ENCODE measurements around the gene PAPSS2. TPM values are rescaled to one million over a fixed set of nuclear protein-coding genes. Genes with fewer than 3 reads are reported as not detected.

PAPSS2 gene
- total and polyA plus RNA-seq, 2 experiments from 2014 or later = 13.2 to 19.6 TPM

GRCh38 chr10:87700031-87700796, 40.5 kb downstream of the PAPSS2 start (continued):
- TF ChIP-seq REST (IDR thresholded peaks at IDR 0.05; ENCODE audit: unreplicated experiment) (no peak), ZNF462 (CRISPR knock-in tag; IDR thresholded peaks at IDR 0.05) (no peak)

- Histone ChIP-seq H3K4me1 (ENCODE audit: insufficient read depth) (no peaks in the 10 kb centered on the region), H4K20me1 (replicated peaks; ENCODE audit: insufficient read depth) (no peaks in the 10 kb centered on the region), H3F3A (replicated peaks; ENCODE audit: low read depth) (no peaks in the 10 kb centered on the region), H3K4me2 (no peak overlapping the region), H3K79me2 (replicated peaks; ENCODE audit: insufficient read depth) (no peaks in the 10 kb centered on the region), H2AFZ (no peak overlapping the region), H3K27me3 (ENCODE audit: insufficient read depth) (no peaks in the 10 kb centered on the region), H3K27ac (ENCODE audit: low read depth) (no peak overlapping the region; the same call in 1 of the 2 replicates), H3K4me3 (no peak overlapping the region), H3K9me2 (ENCODE audit: insufficient read depth) (no peaks in the 10 kb centered on the region), H3K36me3 (ENCODE audit: insufficient read depth) (no peaks in the 10 kb centered on the region)
- Mint-ChIP-seq H3K4me3 (no peak overlapping the region), H3K9me3 (no peaks in the 10 kb centered on the region), H3K27me3 (ENCODE audit: insufficient read depth, low read depth, poor library complexity) (peaks cover 4% of the 10 kb centered on the region), H3K36me3 (ENCODE audit: low read depth) (no peaks in the 10 kb centered on the region), H3K27ac (peak overlapping the region; percentile 65; the same call in 1 of the 2 replicates), H3K4me1 (peaks cover 7% of the 10 kb centered on the region; the same call in 2 of the 3 replicates)
- ATAC-seq (no peak), DNase-seq (ENCODE audit: low spot score) (no peak)
- TF ChIP-seq EZH2 (IDR thresholded peaks at IDR 0.05; ENCODE audit: low read depth, unreplicated experiment) (no peak), REST (IDR thresholded peaks at IDR 0.05; ENCODE audit: unreplicated experiment) (no peak), STAT1 (IDR thresholded peaks at IDR 0.05; ENCODE audit: unreplicated experiment) (no peak), ZNF331 (CRISPR knock-in tag; IDR thresholded peaks at IDR 0.05; ENCODE audit: low read depth) (no peak), ETS1 (IDR thresholded peaks at IDR 0.05) (no peak), EZH2phosphoT487 (IDR thresholded peaks at IDR 0.05; ENCODE audit: unreplicated experiment) (no peak)
Measured at GRCh38 chr10:87702260-87702972, 42.7 kb downstream of the PAPSS2 start.

Measured in GM23338 (cell line).